OCI-LY7 (cell line): ENCODE data around the gene B3GALT5.

Source experiments
- CTCF ChIP-seq: fragments of 200-600 bp; sonication (generic); conservative IDR thresholded peaks from 2 replicates; pipeline ENCODE4 v1.5.1; 2014; ENCODE audit warnings: mild to moderate bottlenecking, antibody characterized with exemption, low read length, moderate library complexity, mixed read lengths
- EZH2phosphoT487 ChIP-seq: fragments of 200-600 bp; sonication (generic); IDR thresholded peaks from 2 replicates; pipeline ENCODE4 v1.6.1; 2018; ENCODE audit warnings: low read depth, borderline replicate concordance, mild to moderate bottlenecking, mixed run types, antibody characterized with exemption, low read length, moderate library complexity, mixed read lengths

DNA sequence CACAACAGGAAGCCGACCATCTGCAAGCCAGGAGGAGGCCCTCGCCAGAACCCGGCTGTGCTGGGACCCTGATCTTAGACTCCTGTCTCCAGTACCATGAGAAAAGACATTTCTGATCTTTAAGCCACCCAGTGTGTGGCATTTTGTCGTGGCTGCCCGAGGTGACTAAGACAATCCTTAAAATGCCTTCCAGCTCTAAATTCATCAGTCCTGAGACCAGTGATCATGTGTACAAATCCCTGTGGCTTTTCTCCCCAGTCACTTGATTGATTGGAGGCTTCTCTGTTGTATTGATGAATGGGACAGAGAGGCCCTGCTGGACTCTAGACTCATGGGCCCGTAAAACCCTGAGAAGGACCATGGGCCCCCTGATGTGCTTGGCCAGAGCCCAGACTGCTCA is 36.1 kb downstream of the B3GALT5 start:
- no peak for TF ChIP-seq CTCF
- TF ChIP-seq EZH2phosphoT487: no peak
